Measurements from ENCODE around the gene PEF1.
A peak's percentile ranks its signal among the peaks of the same experiment; 100 is the strongest.

Gene PEF1, protein sequence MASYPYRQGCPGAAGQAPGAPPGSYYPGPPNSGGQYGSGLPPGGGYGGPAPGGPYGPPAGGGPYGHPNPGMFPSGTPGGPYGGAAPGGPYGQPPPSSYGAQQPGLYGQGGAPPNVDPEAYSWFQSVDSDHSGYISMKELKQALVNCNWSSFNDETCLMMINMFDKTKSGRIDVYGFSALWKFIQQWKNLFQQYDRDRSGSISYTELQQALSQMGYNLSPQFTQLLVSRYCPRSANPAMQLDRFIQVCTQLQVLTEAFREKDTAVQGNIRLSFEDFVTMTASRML

DNA sequence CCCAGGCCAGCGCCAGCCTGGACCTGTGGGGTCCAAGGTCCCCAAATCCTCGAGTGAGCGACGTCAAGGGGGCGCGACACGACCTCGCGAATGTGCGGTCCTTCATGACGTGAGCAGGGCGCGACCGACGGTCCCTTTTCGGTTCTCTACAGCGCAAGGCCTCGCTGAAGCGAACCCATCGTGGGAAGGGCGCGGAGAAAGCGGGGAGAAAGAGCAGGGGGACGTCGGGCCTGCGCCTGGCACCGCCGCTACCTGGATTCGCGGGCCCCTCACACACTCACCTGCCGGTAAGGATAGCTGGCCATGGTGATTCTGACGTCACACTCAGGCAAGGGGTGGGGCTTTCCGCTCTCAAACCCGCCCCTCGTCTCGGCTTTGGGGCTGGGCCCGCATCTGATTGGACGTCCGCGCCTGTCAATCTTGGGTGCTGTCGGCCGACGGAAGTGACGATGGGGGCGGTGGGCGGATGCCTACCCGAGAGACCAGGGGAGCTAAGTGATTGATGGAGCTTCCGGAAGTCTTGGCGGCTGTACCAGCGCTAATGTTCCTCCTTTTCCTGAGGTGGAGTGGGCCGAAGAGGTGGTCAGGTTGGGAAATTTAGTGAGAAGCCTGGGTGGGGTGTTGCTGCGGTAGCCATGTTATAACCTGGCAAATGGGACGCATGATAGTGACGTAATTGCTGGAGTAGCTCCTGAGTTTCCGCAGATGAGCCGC lies at the start of gene PEF1:
Gene PEF1 (minus strand): TSS at position 317 of the 714 bp plus-strand sequence. CDS start 12 bp downstream, at position 305.
- TF ChIP-seq, protein P1, sequence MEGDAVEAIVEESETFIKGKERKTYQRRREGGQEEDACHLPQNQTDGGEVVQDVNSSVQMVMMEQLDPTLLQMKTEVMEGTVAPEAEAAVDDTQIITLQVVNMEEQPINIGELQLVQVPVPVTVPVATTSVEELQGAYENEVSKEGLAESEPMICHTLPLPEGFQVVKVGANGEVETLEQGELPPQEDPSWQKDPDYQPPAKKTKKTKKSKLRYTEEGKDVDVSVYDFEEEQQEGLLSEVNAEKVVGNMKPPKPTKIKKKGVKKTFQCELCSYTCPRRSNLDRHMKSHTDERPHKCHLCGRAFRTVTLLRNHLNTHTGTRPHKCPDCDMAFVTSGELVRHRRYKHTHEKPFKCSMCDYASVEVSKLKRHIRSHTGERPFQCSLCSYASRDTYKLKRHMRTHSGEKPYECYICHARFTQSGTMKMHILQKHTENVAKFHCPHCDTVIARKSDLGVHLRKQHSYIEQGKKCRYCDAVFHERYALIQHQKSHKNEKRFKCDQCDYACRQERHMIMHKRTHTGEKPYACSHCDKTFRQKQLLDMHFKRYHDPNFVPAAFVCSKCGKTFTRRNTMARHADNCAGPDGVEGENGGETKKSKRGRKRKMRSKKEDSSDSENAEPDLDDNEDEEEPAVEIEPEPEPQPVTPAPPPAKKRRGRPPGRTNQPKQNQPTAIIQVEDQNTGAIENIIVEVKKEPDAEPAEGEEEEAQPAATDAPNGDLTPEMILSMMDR (IDR thresholded peaks at IDR 0.05; ENCODE audit: extremely low read depth, insufficient read depth, missing control alignments) = no peak
- DNase-seq (ENCODE audit: low spot score) = peak; percentile 97
- in situ Hi-C loops (cut with MboI; ENCODE audit: low pct_unique_long_range_greater_than_20kb, low sequenced_read_pairs, unreplicated experiment) = no loop called here

GRCh38 chr1:31693231-31693630 lies 48.6 kb upstream of the PEF1 start:
- TF ChIP-seq, protein P1 (IDR thresholded peaks at IDR 0.05; ENCODE audit: extremely low read depth, insufficient read depth, missing control alignments) = no peak
- DNase-seq (ENCODE audit: low spot score) = no peak
- in situ Hi-C loops (cut with MboI; ENCODE audit: low pct_unique_long_range_greater_than_20kb, low sequenced_read_pairs, unreplicated experiment) = no loop called here

- TF ChIP-seq, protein P1 (IDR thresholded peaks at IDR 0.05; ENCODE audit: extremely low read depth, insufficient read depth, missing control alignments) = no peak
- in situ Hi-C loops (cut with MboI; ENCODE audit: low pct_unique_long_range_greater_than_20kb, low sequenced_read_pairs, unreplicated experiment) = no loop called here
- DNase-seq (ENCODE audit: low spot score) = no peak
These were observed 47.3 kb upstream of the PEF1 start for GRCh38 chr1:31691951-31692350.

GRCh38 chr1:31691446-31691845 lies 46.8 kb upstream of the PEF1 start:
- TF ChIP-seq, protein P1 (IDR thresholded peaks at IDR 0.05; ENCODE audit: extremely low read depth, insufficient read depth, missing control alignments) = no peak
- in situ Hi-C loops (cut with MboI; ENCODE audit: low pct_unique_long_range_greater_than_20kb, low sequenced_read_pairs, unreplicated experiment) = no loop called here
- DNase-seq (ENCODE audit: low spot score) = no peak

DNA sequence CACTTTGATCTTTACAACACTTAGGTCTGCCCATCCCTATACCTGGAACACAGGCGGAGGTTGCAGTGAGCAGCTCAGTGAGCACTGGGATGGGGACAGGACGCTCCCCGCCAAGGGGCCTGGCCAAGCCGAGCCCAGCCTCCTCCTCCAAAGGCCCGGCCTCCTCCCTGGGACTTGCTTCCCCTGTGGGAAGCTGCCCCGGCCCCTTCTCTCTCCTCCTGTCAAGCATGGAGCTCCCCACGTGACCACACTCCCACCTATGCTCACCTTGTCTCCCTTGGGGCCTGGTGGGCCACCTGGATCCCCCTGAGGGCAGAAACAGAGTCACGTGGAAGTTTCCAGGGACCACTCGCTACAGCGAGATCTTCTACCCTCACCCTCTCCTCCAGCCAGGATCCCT lies 46.2 kb upstream of the PEF1 start:
- DNase-seq (ENCODE audit: low spot score) = no peak
- in situ Hi-C loops (cut with MboI; ENCODE audit: low pct_unique_long_range_greater_than_20kb, low sequenced_read_pairs, unreplicated experiment) = no loop called here
- TF ChIP-seq, protein P1 (IDR thresholded peaks at IDR 0.05; ENCODE audit: extremely low read depth, insufficient read depth, missing control alignments) = no peak

DNA sequence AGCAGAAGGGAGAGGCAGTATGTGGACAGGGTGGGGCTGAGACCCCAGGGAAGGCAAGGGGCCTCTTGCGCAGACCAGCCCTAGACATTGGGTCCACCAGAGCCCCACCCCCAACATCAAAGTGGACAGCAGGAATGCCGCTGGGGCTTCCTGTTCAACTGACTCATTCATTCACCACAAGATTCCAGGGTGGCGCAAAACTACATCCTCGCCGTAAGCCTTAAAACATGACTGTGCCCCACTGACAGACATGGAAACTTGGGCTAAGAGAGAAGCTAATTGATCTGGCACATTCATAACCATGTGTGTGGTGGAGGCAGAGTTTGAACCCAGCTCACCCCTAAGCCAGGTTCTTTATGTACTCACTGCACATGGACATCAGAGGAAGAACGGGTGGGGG lies 45.2 kb upstream of the PEF1 start:
- in situ Hi-C loops (cut with MboI; ENCODE audit: low pct_unique_long_range_greater_than_20kb, low sequenced_read_pairs, unreplicated experiment) = no loop called here
- TF ChIP-seq, protein P1 (IDR thresholded peaks at IDR 0.05; ENCODE audit: extremely low read depth, insufficient read depth, missing control alignments) = no peak
- no peak for DNase-seq (ENCODE audit: low spot score)
